Gastrocnemius medialis (tissue), 4 donors: ENCODE data around the gene GRIN2A.

ENCODE experiments used
- CTCF ChIP-seq, 5 experiments: fragments of 450-650 bp in 3 of 5; fragments of 200-600 bp in 2 of 5; sonication (generic) in 2 of 5; IDR thresholded peaks in 4 of 5; conservative IDR thresholded peaks in 1 of 5; 1 replicate in 4 of 5; 2 replicates in 1 of 5; pipeline ENCODE4 v1.5.1; 2016 to 2019; ENCODE audit warnings: antibody characterized with exemption in 5 of 5, mild to moderate bottlenecking in 3 of 5, moderate library complexity in 3 of 5
- POLR2A ChIP-seq, 2 donors: fragments of 450-650 bp; IDR thresholded peaks; one replicate each; pipeline ENCODE4 v1.6.1; 2017; ENCODE audit warnings: antibody characterized with exemption in 2 of 2, mild to moderate bottlenecking in 2 of 2, moderate library complexity in 2 of 2

- no peak for TF ChIP-seq CTCF (IDR thresholded peaks at IDR 0.05 in 4 of 5, conservative IDR thresholded peaks at IDR 0.05 in 1 of 5)
- no peak for TF ChIP-seq POLR2A (IDR thresholded peaks at IDR 0.05)
Observed at GRCh38 chr16:9798952-9799580, 383.2 kb downstream of the GRIN2A start.
